Hypothalamus (tissue), 51 donors: ENCODE measurements around the gene DPEP1.

Experiments
- DNase-seq, 51 donors: peaks; one replicate each; lab custom pipeline; 2025; lab: John Stamatoyannopoulos, UW

The DPEP1 gene

GRCh38 chr16:89596061-89596689 is 17.3 kb upstream of the DPEP1 start:
- no peak for DNase-seq

GRCh38 chr16:89596957-89597649 is 16.3 kb upstream of the DPEP1 start:
- no peak for DNase-seq

- DNase-seq = peak in 2 of 51 donors; percentile 9 to 10
These were observed 15.2 kb upstream of the DPEP1 start for GRCh38 chr16:89598199-89598598.

GRCh38 chr16:89599451-89599858 is 14.0 kb upstream of the DPEP1 start:
- DNase-seq = peak in 1 of 51 donors; percentile 5

GRCh38 chr16:89599902-89600301 is 13.5 kb upstream of the DPEP1 start:
- DNase-seq = no peak

GRCh38 chr16:89600427-89600826 is 13.0 kb upstream of the DPEP1 start:
- DNase-seq = no peak

GRCh38 chr16:89600956-89601355 is 12.5 kb upstream of the DPEP1 start:
- DNase-seq = no peak

GRCh38 chr16:89601906-89602272 is 11.6 kb upstream of the DPEP1 start:
- no peak for DNase-seq

GRCh38 chr16:89602273-89602951 is 11.0 kb upstream of the DPEP1 start:
- peak in 15 of 51 donors; percentile 6 to 79 (median 17) for DNase-seq

- no peak for DNase-seq
These were observed 10.4 kb upstream of the DPEP1 start for GRCh38 chr16:89602952-89603590.

- DNase-seq = no peak
These were observed 8.7 kb upstream of the DPEP1 start for GRCh38 chr16:89604764-89605163.

- no peak for DNase-seq
These were observed 8.1 kb upstream of the DPEP1 start for GRCh38 chr16:89605186-89605970.

GRCh38 chr16:89606006-89606405 is 7.4 kb upstream of the DPEP1 start:
- no peak for DNase-seq

- no peak for DNase-seq
These were observed 6.0 kb upstream of the DPEP1 start for GRCh38 chr16:89607453-89607852.

- no peak for DNase-seq
These were observed 5.3 kb upstream of the DPEP1 start for GRCh38 chr16:89607937-89608740.

GRCh38 chr16:89610108-89610453 is 3.4 kb upstream of the DPEP1 start:
- no peak for DNase-seq

GRCh38 chr16:89612415-89613166 is 851 bp upstream of the DPEP1 start:
- DNase-seq = no peak

GRCh38 chr16:89613954-89614459 is 565 bp downstream of the DPEP1 start:
- DNase-seq = no peak

GRCh38 chr16:89615176-89615575 is 1.7 kb downstream of the DPEP1 start:
- DNase-seq = no peak
